Endodermal cell (in vitro differentiated cells): ENCODE data around the gene VAV3. TPM values are rescaled to one million over a fixed set of nuclear protein-coding genes. Genes with fewer than 3 reads are reported as not detected.

Source experiments
- DNase-seq: peaks from one replicate; pipeline ENCODE4 v3.0.0-alpha.2; 2017
- H3K27ac ChIP-seq: 2 replicates; pipeline ENCODE4 v1.5.1; 2013; ENCODE audit warnings: mild to moderate bottlenecking, low read depth, low read length, moderate library complexity
- H3K27me3 ChIP-seq: 2 replicates; pipeline ENCODE4 v1.6.1; 2013; ENCODE audit warnings: mild to moderate bottlenecking, low read length, moderate library complexity; ENCODE audit not compliant: insufficient read depth, control insufficient read depth, poor library complexity, severe bottlenecking
- H3K36me3 ChIP-seq: 2 replicates; pipeline ENCODE4 v1.7.0; 2013; ENCODE audit warnings: mild to moderate bottlenecking, low read length, moderate library complexity; ENCODE audit not compliant: control insufficient read depth, insufficient read depth
- H3K4me1 ChIP-seq: one replicate; pipeline ENCODE4 v1.7.0; 2013; ENCODE audit warnings: low read length; ENCODE audit not compliant: control insufficient read depth, insufficient read depth
- H3K4me3 ChIP-seq: 2 replicates; pipeline ENCODE4 v1.5.1; 2013; ENCODE audit warnings: mild to moderate bottlenecking, low read length, moderate library complexity
- H3K9ac ChIP-seq: 2 replicates; pipeline ENCODE4 v1.6.1; 2013; ENCODE audit warnings: mild to moderate bottlenecking, low read length, moderate library complexity; ENCODE audit not compliant: poor library complexity, severe bottlenecking; ENCODE audit errors: extremely low read depth
- H3K9me3 ChIP-seq: 2 replicates; pipeline ENCODE4 v1.6.1; 2013; ENCODE audit warnings: mild to moderate bottlenecking, low read length, moderate library complexity; ENCODE audit not compliant: control insufficient read depth
- H3K27ac Mint-ChIP-seq: 2 replicates; pipeline ENCODE4 v1.8.0; 2020; ENCODE audit warnings: mixed read lengths
- H3K27me3 Mint-ChIP-seq: 2 replicates; pipeline ENCODE4 v1.8.0; 2021; ENCODE audit warnings: mild to moderate bottlenecking, mixed read lengths; ENCODE audit not compliant: insufficient read depth
- H3K36me3 Mint-ChIP-seq: 2 replicates; pipeline ENCODE4 v1.8.0; 2020; ENCODE audit warnings: low read depth, mixed read lengths
- H3K4me1 Mint-ChIP-seq: 2 replicates; pipeline ENCODE4 v1.8.0; 2020; ENCODE audit warnings: mixed read lengths
- H3K4me3 Mint-ChIP-seq: 2 replicates; pipeline ENCODE4 v1.8.0; 2020; ENCODE audit warnings: mild to moderate bottlenecking, moderate library complexity, mixed read lengths
- H3K9me3 Mint-ChIP-seq: 2 replicates; pipeline ENCODE4 v1.8.0; 2020; ENCODE audit warnings: mild to moderate bottlenecking, mixed read lengths
- CTCF ChIP-seq: fragments of 200-600 bp; sonication (generic); conservative IDR thresholded peaks from 2 replicates; pipeline ENCODE4 v1.5.0; 2021; ENCODE audit warnings: antibody characterized with exemption, mild to moderate bottlenecking
- WGBS, 2 experiments: methylation state at CpG; one replicate each; pipeline versions ENCODE4 v1.1.5 to v1.1.7; 2013; ENCODE audit warnings: missing lambda C conversion rate in 2 of 2, mixed read lengths in 1 of 2; ENCODE audit not compliant: insufficient coverage in 1 of 2, insufficient read length in 1 of 2; 5-methylcytosine and 5-hydroxymethylcytosine counted together
- total RNA-seq, 2 donors: library from RNA; stranded (reverse); fragmentation: NEBNext Ultra II Directional in 1 of 2; extraction: Animal tissue kit (Norgen Biotek cat#: 25700) in 1 of 2; gene quantifications; 2 replicates in 1 of 2; 3 replicates in 1 of 2; pipeline ENCODE4 v1.2.1, GENCODE V29; 2021

VAV3 gene
- total RNA-seq, 2 donors from 2014 or later = 6.9 to 9.6 TPM

DNA sequence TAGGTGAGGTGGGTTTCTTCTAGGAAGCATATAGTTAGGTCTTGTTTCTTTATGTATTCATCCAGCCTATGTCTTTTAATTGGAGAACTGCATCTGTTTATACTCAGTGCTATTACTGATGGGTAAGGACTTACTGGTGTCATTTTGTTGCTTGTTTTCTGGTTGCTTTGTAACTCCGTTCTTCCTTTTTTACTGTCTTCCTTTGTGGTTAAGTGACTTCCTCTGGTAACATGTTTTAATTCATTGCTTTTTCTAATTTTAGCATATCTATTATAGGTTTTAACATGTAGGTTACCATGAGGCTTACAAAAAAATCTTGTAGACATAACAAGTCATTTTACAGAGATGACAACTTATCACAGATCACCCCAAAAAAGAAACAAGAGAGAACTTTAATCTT is 160.8 kb downstream of the VAV3 start:
- H3K27ac ChIP-seq = no peak overlapping the region
- H3K4me3 ChIP-seq = no peak overlapping the region
- no peaks in the 10 kb centered on the region for H3K36me3 Mint-ChIP-seq
- H3K4me3 Mint-ChIP-seq = no peak overlapping the region
- peaks cover 6% of the 10 kb centered on the region for H3K9me3 ChIP-seq
- peaks cover 7% of the 10 kb centered on the region for H3K9me3 Mint-ChIP-seq
- TF ChIP-seq CTCF = no peak
- WGBS, 2 experiments = 100% methylated on average over 1 of the region's 1 CpG; no CpG with 5 or more reads in 1 of the 2 experiments
- H3K27ac Mint-ChIP-seq = no peak overlapping the region
- no peaks in the 10 kb centered on the region for H3K4me1 ChIP-seq
- DNase-seq = no peak
- no peak overlapping the region for H3K9ac ChIP-seq
- peaks cover 27% of the 10 kb centered on the region for H3K4me1 Mint-ChIP-seq
- H3K27me3 ChIP-seq = no peaks in the 10 kb centered on the region
- no peaks in the 10 kb centered on the region for H3K36me3 ChIP-seq
- H3K27me3 Mint-ChIP-seq = no peaks in the 10 kb centered on the region

DNA sequence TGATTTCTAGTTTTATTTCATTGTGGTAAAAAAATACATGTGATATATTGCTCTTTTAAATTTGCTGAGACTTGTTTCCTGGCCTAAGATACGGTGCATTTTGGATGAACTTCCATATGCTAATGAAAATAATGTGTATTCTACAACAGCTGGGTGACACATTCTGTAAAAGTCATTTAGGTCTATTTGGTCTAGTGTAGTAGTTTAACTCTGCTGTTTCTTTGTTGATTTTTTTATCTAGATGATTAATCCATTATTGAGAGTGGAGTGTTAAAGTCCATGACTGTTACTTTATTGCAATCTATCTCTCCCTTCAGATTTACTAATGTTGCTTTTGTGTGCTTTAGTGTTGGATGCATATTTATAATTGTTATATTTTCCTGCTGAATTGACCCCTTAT is 161.4 kb downstream of the VAV3 start:
- Histone ChIP-seq H3K27me3 (no peaks in the 10 kb centered on the region), H3K9ac (no peak overlapping the region), H3K36me3 (no peaks in the 10 kb centered on the region), H3K4me3 (no peak overlapping the region), H3K9me3 (peaks cover 6% of the 10 kb centered on the region), H3K27ac (no peak overlapping the region), H3K4me1 (no peaks in the 10 kb centered on the region)
- no peak for TF ChIP-seq CTCF
- Mint-ChIP-seq H3K27me3 (no peaks in the 10 kb centered on the region), H3K9me3 (peaks cover 7% of the 10 kb centered on the region), H3K36me3 (no peaks in the 10 kb centered on the region), H3K4me1 (peaks cover 27% of the 10 kb centered on the region), H3K27ac (no peak overlapping the region), H3K4me3 (no peak overlapping the region)
- 90% methylated on average over 1 of the region's 1 CpG; no CpG with 5 or more reads in 1 of the 2 experiments for WGBS, 2 experiments
- no peak for DNase-seq

DNA sequence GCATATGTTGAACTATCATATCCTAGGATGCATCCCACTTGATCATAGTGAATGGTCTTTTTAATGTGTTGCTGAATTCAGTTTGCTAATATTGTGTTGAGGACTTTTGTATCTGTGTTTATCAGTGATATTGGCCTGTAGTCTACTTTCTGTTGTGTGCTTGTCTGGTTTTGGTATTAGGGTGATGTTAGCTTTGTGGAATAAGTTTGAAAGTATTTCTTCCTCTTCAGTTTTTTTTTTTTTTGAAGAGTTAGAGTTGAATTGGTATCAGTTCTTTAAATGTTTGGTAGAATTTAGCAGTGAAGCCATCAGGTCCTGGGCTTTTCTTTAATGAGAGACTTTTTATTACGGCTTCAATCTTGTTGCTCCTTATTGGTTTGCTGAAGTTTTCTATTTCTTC is 162.3 kb downstream of the VAV3 start:
- H3K27ac ChIP-seq = no peak overlapping the region
- H3K27me3 ChIP-seq = no peaks in the 10 kb centered on the region
- no peaks in the 10 kb centered on the region for H3K36me3 ChIP-seq
- Mint-ChIP-seq H3K4me3 (no peak overlapping the region), H3K4me1 (peaks cover 27% of the 10 kb centered on the region), H3K36me3 (no peaks in the 10 kb centered on the region), H3K9me3 (peaks cover 7% of the 10 kb centered on the region), H3K27me3 (no peaks in the 10 kb centered on the region), H3K27ac (no peak overlapping the region)
- no peaks in the 10 kb centered on the region for H3K4me1 ChIP-seq
- DNase-seq = no peak
- H3K9me3 ChIP-seq = peaks cover 6% of the 10 kb centered on the region
- TF ChIP-seq CTCF = no peak
- WGBS, 2 experiments = 91% methylated on average over 1 of the region's 1 CpG; no CpG with 5 or more reads in 1 of the 2 experiments
- no peak overlapping the region for H3K4me3 ChIP-seq
- H3K9ac ChIP-seq = no peak overlapping the region
